SK-N-SH (cell line): ENCODE results near the gene MBOAT2.
A peak's percentile ranks its signal among the peaks of the same experiment; 100 is the strongest.

ENCODE experiments used
- CTCF ChIP-seq: fragments of 200-600 bp; sonication (generic); IDR thresholded peaks from 2 replicates; pipeline ENCODE4 v1.6.1; 2017; ENCODE audit warnings: antibody characterized with exemption, mild to moderate bottlenecking, moderate library complexity
- EP300 ChIP-seq, 2 experiments: IDR thresholded peaks; 2 replicates each; pipeline versions ENCODE4 v1.4.0 to v1.6.1; 2012; ENCODE audit warnings: borderline replicate concordance in 1 of 2, low read depth in 1 of 2, low read length in 1 of 2
- NFIC ChIP-seq: IDR thresholded peaks from 2 replicates; pipeline ENCODE4 v1.4.0; 2012; ENCODE audit warnings: borderline replicate concordance

- TF ChIP-seq CTCF (no peak), EP300 (IDR thresholded peaks at IDR 0.05; ENCODE audit: borderline replicate concordance in 1 of 2, low read depth in 1 of 2, low read length in 1 of 2) (peak in 1 of 2 experiments; percentile 28; a peak in 1 of 4 replicates), NFIC (no peak)
These were observed 136.1 kb downstream of the MBOAT2 start for GRCh38 chr2:8867363-8867762.
